Mesothelial cell of epicardium (in vitro differentiated cells): Measurements from ENCODE around the gene CCT6B. TPM values are rescaled to one million over a fixed set of nuclear protein-coding genes. Genes with fewer than 3 reads are reported as not detected.
A peak's percentile ranks its signal among the peaks of the same experiment; 100 is the strongest.
"Not testable (repeated sequence)": the region's sequence is repeated elsewhere in the genome, so short reads cannot be mapped to it uniquely, and the experiment has no call there.

Source experiments
- DNase-seq, 2 experiments: peaks; one replicate each; pipeline ENCODE4 v3.0.0; 2021; ENCODE audit warnings: low spot score in 2 of 2; ENCODE audit not compliant: unreplicated experiment in 2 of 2
- H3K27ac Mint-ChIP-seq: 2 replicates; pipeline ENCODE4 v1.8.0; 2021; ENCODE audit warnings: mixed read lengths
- H3K27me3 Mint-ChIP-seq: 2 replicates; pipeline ENCODE4 v1.8.0; 2021; ENCODE audit warnings: low read depth, mixed read lengths
- H3K36me3 Mint-ChIP-seq: 2 replicates; pipeline ENCODE4 v1.8.0; 2021; ENCODE audit warnings: mixed read lengths
- H3K4me1 Mint-ChIP-seq: 2 replicates; pipeline ENCODE4 v1.8.0; 2021; ENCODE audit warnings: mixed read lengths
- H3K4me3 Mint-ChIP-seq: 2 replicates; pipeline ENCODE4 v1.8.0; 2021; ENCODE audit warnings: mild to moderate bottlenecking, moderate library complexity, mixed read lengths
- H3K9me3 Mint-ChIP-seq: 2 replicates; pipeline ENCODE4 v1.8.0; 2021; ENCODE audit warnings: mixed read lengths
- CTCF ChIP-seq: fragments of 200-600 bp; sonication (generic); IDR thresholded peaks from one replicate; pipeline ENCODE4 v1.5.0; 2021; ENCODE audit warnings: antibody characterized with exemption; ENCODE audit not compliant: unreplicated experiment
- total RNA-seq: library from RNA; stranded (reverse); gene quantifications from 3 replicates; pipeline ENCODE4 v1.2.1, GENCODE V29; 2021

CCT6B gene
- total RNA-seq, 1 donor from 2014 or later: 3.5 TPM

- no peak for DNase-seq
- no peak overlapping the region for H3K27ac Mint-ChIP-seq
- no peaks in the 10 kb centered on the region for H3K27me3 Mint-ChIP-seq
- H3K9me3 Mint-ChIP-seq: no peaks in the 10 kb centered on the region
- peaks cover 4% of the 10 kb centered on the region for H3K4me1 Mint-ChIP-seq
- no peak for TF ChIP-seq CTCF
- no peak overlapping the region for H3K4me3 Mint-ChIP-seq
- peaks cover 32% of the 10 kb centered on the region for H3K36me3 Mint-ChIP-seq
Measured at GRCh38 chr17:35002876-35003551, 41.8 kb upstream of the CCT6B start.

DNA sequence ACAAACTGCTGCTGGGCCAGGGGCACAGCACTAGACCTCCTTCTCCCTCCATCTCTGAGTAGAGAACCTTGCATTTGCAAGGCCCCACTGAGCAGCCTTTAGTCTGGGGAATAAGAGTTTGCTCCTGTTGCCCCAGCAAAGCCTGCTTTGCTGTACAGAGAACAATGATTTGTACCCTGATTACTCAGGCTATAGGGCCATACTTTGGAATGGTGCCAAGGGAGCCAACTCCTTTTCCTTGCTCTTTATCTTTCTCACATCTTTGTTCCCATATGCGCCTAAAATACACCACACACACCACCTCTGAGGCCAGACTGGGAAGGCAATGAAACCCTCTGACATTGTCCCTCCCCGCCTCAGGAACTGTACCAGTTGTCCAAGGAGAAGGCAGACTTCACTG, 40.3 kb upstream of the CCT6B start:
- Mint-ChIP-seq H3K4me3 (no peak overlapping the region), H3K9me3 (no peaks in the 10 kb centered on the region), H3K4me1 (peaks cover 17% of the 10 kb centered on the region), H3K27me3 (no peaks in the 10 kb centered on the region), H3K36me3 (peaks cover 32% of the 10 kb centered on the region), H3K27ac (no peak overlapping the region)
- no peak for DNase-seq
- TF ChIP-seq CTCF: no peak

GRCh38 chr17:35000965-35001364, 39.7 kb upstream of the CCT6B start:
- Mint-ChIP-seq H3K4me1 (peaks cover 21% of the 10 kb centered on the region), H3K36me3 (peaks cover 35% of the 10 kb centered on the region)
- H3K27me3 Mint-ChIP-seq, DNase-seq, H3K27ac Mint-ChIP-seq, H3K9me3 Mint-ChIP-seq, H3K4me3 Mint-ChIP-seq: not testable (repeated sequence)

DNA sequence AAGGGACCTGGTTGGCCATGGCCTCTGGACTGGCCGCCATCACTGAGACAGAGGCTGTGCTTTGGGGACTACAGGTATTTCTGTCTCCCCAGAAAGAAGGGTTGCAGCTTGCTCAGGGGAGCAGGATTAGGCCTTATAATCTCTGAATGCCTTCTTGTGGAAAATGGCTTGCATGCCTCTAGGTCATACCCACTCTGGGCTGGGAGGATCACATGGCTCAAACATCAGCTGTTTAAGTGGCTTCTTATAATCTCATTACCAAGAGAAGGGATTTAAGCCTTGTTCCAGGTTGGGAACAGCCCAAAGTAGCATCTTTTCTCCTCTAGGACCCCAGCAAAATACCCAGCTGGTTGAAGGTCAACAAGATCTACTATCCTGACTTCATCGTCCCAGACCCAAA, 38.2 kb upstream of the CCT6B start:
- H3K9me3 Mint-ChIP-seq: no peaks in the 10 kb centered on the region
- H3K4me3 Mint-ChIP-seq: no peak overlapping the region
- H3K27me3 Mint-ChIP-seq: no peaks in the 10 kb centered on the region
- peaks cover 31% of the 10 kb centered on the region for H3K36me3 Mint-ChIP-seq
- H3K4me1 Mint-ChIP-seq: peaks cover 21% of the 10 kb centered on the region
- no peak for DNase-seq
- H3K27ac Mint-ChIP-seq: no peak overlapping the region
- no peak for TF ChIP-seq CTCF

GRCh38 chr17:34998205-34998604, 36.9 kb upstream of the CCT6B start:
- TF ChIP-seq CTCF: no peak
- H3K4me3 Mint-ChIP-seq: no peak overlapping the region
- peak overlapping the region; percentile 97 for H3K27ac Mint-ChIP-seq
- H3K27me3 Mint-ChIP-seq: no peaks in the 10 kb centered on the region
- peaks cover 42% of the 10 kb centered on the region for H3K36me3 Mint-ChIP-seq
- no peaks in the 10 kb centered on the region for H3K9me3 Mint-ChIP-seq
- DNase-seq: peak in 1 of 2 experiments; percentile 59
- H3K4me1 Mint-ChIP-seq: peaks cover 21% of the 10 kb centered on the region

DNA sequence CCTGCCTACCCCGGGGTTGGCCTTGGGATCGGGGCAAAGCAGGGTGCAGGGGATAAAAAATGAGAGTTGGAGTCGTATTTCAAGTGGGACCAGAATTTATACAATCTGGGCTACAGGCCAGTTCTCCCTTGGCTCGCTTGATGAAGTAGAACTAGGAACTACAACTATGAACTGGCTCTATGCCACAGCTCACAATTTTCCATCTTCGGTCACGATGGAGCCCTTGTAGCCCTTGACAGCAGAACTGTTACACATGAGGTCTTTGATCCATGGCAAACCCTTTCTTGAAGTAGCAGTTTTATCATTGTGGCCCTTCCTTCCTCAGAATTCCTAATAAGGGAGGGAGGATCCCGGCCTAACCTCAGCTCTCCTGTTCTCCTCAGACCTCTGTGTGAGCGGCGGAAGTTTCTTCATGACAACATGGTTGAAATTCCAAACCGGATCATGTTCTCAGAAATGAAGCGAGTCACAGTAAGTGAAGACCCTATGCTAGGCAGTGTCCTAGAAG, 36.1 kb upstream of the CCT6B start:
- DNase-seq: peak in 1 of 2 experiments; percentile 54
- H3K36me3 Mint-ChIP-seq: peaks cover 44% of the 10 kb centered on the region
- no peak for TF ChIP-seq CTCF
- H3K27ac Mint-ChIP-seq: peak overlapping the region; percentile 97
- peaks cover 21% of the 10 kb centered on the region for H3K4me1 Mint-ChIP-seq
- H3K9me3 Mint-ChIP-seq: no peaks in the 10 kb centered on the region
- no peak overlapping the region for H3K4me3 Mint-ChIP-seq
- H3K27me3 Mint-ChIP-seq: no peaks in the 10 kb centered on the region
